HepG2 (cell line): ENCODE measurements around the gene PRKCE. TPM values are rescaled to one million over a fixed set of nuclear protein-coding genes. Genes with fewer than 3 reads are reported as not detected.

ENCODE experiments used
- ATAC-seq: fragments of 200-7000 bp; cut with Tn5 transposase; 3 replicates; pipeline ENCODE4 v1.9.1; 2020; ENCODE audit warnings: mild to moderate bottlenecking, moderate library complexity
- BruUV-seq: library from RNA; stranded (reverse); fragments of 400-500 nt; replicated peaks from 2 replicates; lab custom pipeline; 2021; lab: Mats Ljungman, UMichigan
- CTCF ChIA-PET: fragments of 300-600 bp; formaldehyde crosslinking; extraction: SDS; loops from one replicate; lab custom pipeline; 2021; ENCODE audit warnings: low total read pairs, inconsistent platforms, low intra/inter-chr PET ratio; lab: Yijun Ruan, JAX
- POLR2A ChIA-PET: fragments of 350-600 bp; sonication (Branson Sonifier 250); formaldehyde crosslinking; loops from one replicate; lab custom pipeline; 2020; ENCODE audit warnings: antibody characterized with exemption, inconsistent platforms; lab: Yijun Ruan, JAX
- DNase-seq: peaks from one replicate; pipeline ENCODE4 v3.0.0-alpha.2; 2015; ENCODE audit warnings: low spot score
- FAIRE-seq: peaks from 3 replicates; lab custom pipeline; 2011; peaks lifted over from hg19 to GRCh38; lab: Jason Lieb, UNC
- H2AFZ ChIP-seq: one replicate; pipeline ENCODE4 v1.6.1; 2011; ENCODE audit warnings: low read length, inconsistent platforms
- H3K27ac ChIP-seq: fragments of 300-600 bp; 3 replicates; pipeline ENCODE4 v1.8.0; 2011; ENCODE audit warnings: mixed run types, mild to moderate bottlenecking, mixed read lengths, low read length, inconsistent platforms; ENCODE audit not compliant: insufficient read depth; ENCODE audit errors: extremely low read length
- H3K27me3 ChIP-seq, 2 experiments: fragments of 200-600 bp in 1 of 2; 2 replicates in 1 of 2; 3 replicates in 1 of 2; pipeline versions ENCODE4 v1.6.0 to v1.8.0; 2011; ENCODE audit warnings: low read length in 2 of 2, mild to moderate bottlenecking in 2 of 2, moderate library complexity in 2 of 2, inconsistent platforms in 1 of 2; ENCODE audit not compliant: insufficient read depth in 2 of 2, control insufficient read depth in 1 of 2
- H3K36me3 ChIP-seq, 2 experiments: fragments of 200-600 bp in 1 of 2; replicated peaks in 1 of 2; 2 replicates in 1 of 2; 3 replicates in 1 of 2; pipeline versions ENCODE4 v1.5.1 to v1.8.0; 2011; ENCODE audit warnings: low read length in 2 of 2, inconsistent platforms in 1 of 2; ENCODE audit not compliant: insufficient read depth in 2 of 2, control insufficient read depth in 1 of 2
- H3K4me1 ChIP-seq: 2 replicates; pipeline ENCODE4 v1.5.1; 2012; ENCODE audit warnings: low read length, inconsistent platforms; ENCODE audit not compliant: insufficient read depth
- H3K4me2 ChIP-seq: 2 replicates; pipeline ENCODE4 v1.6.0; 2011; ENCODE audit warnings: low read depth, low read length, inconsistent platforms
- H3K4me3 ChIP-seq, 3 experiments: fragments of 200-600 bp in 1 of 3; sonication (generic), shearing (Covaris generic) in 1 of 3; replicated peaks in 1 of 3; 2 replicates each; pipeline ENCODE4 v1.5.1; 2011 to 2016; ENCODE audit warnings: low read length in 3 of 3, inconsistent platforms in 2 of 3, low read depth in 2 of 3, mild to moderate bottlenecking in 2 of 3, control low read depth in 1 of 3, mixed read lengths in 1 of 3; ENCODE audit not compliant: insufficient read depth in 1 of 3
- H3K79me2 ChIP-seq: one replicate; pipeline ENCODE4 v1.6.1; 2011; ENCODE audit warnings: low read length, inconsistent platforms; ENCODE audit not compliant: insufficient read depth
- H3K9ac ChIP-seq: 2 replicates; pipeline ENCODE4 v1.6.0; 2011; ENCODE audit warnings: mild to moderate bottlenecking, low read depth, low read length, inconsistent platforms; ENCODE audit not compliant: insufficient read depth
- H3K9me3 ChIP-seq: 2 replicates; pipeline ENCODE4 v1.5.1; 2012; ENCODE audit warnings: mild to moderate bottlenecking, low read length
- H4K20me1 ChIP-seq: 2 replicates; pipeline ENCODE4 v1.6.0; 2011; ENCODE audit warnings: inconsistent platforms, mild to moderate bottlenecking, low read length, moderate library complexity; ENCODE audit not compliant: insufficient read depth
- BCL6 ChIP-seq: IDR thresholded peaks from 2 replicates; pipeline ENCODE4 v1.6.1; 2016; ENCODE audit warnings: missing genetic modification reagents, missing compliant biosample characterization
- IKZF5 ChIP-seq: IDR thresholded peaks from 2 replicates; pipeline ENCODE4 v1.6.1; 2018; ENCODE audit warnings: missing genetic modification reagents, mild to moderate bottlenecking, missing compliant biosample characterization
- MEIS2 ChIP-seq: sonication (generic); formaldehyde crosslinking; IDR thresholded peaks from 2 replicates; pipeline ENCODE4 v1.9.0; 2021; ENCODE audit warnings: mild to moderate bottlenecking, missing genetic modification reagents
- NCOA5 ChIP-seq: sonication (generic); formaldehyde crosslinking; IDR thresholded peaks from 2 replicates; pipeline ENCODE4 v1.4.0; 2020; ENCODE audit warnings: missing genetic modification reagents
- NFE2 ChIP-seq: sonication (generic); formaldehyde crosslinking; IDR thresholded peaks from 2 replicates; pipeline ENCODE4 v1.4.0; 2020; ENCODE audit warnings: missing genetic modification reagents
- NR2F1 ChIP-seq, 2 experiments: fragments of 450-650 bp in 1 of 2; formaldehyde crosslinking in 1 of 2; IDR thresholded peaks; 2 replicates each; pipeline versions ENCODE4 v1.5.0 to v1.6.1; 2016 to 2020; ENCODE audit warnings: mild to moderate bottlenecking in 1 of 2, missing compliant biosample characterization in 1 of 2, missing genetic modification reagents in 1 of 2, moderate library complexity in 1 of 2
- PBX2 ChIP-seq: IDR thresholded peaks from 2 replicates; pipeline ENCODE4 v1.6.1; 2016; ENCODE audit warnings: control low read depth
- POLR2AphosphoS5 ChIP-seq: IDR thresholded peaks from 2 replicates; pipeline ENCODE4 v1.6.1; 2012; ENCODE audit warnings: low read depth, low read length
- PPARG ChIP-seq: conservative IDR thresholded peaks from 2 replicates; pipeline ENCODE4 v1.6.1; 2016; ENCODE audit warnings: missing biosample characterization, missing genetic modification reagents
- REXO4 ChIP-seq: sonication (generic); formaldehyde crosslinking; IDR thresholded peaks from 2 replicates; pipeline ENCODE4 v1.8.0; 2022; ENCODE audit warnings: missing genetic modification reagents, mild to moderate bottlenecking, borderline replicate concordance
- SRSF1 ChIP-seq: fragments of 200-400 bp; formaldehyde crosslinking; optimal IDR thresholded peaks from 2 replicates; pipeline ENCODE3; 2017; ENCODE audit warnings: mild to moderate bottlenecking, low read depth, low read length, moderate library complexity
- TFAP4 ChIP-seq: sonication (generic); IDR thresholded peaks from 2 replicates; pipeline ENCODE4 v1.6.1; 2016; ENCODE audit warnings: low read depth, borderline replicate concordance
- XRCC5 ChIP-seq: fragments of 200-400 bp; formaldehyde crosslinking; optimal IDR thresholded peaks from 2 replicates; pipeline ENCODE3; 2017; ENCODE audit warnings: mild to moderate bottlenecking, low read length
- ZNF644 ChIP-seq: IDR thresholded peaks from 2 replicates; pipeline ENCODE4 v1.6.1; 2016; ENCODE audit warnings: low read depth
- ZNF703 ChIP-seq: sonication (generic); formaldehyde crosslinking; IDR thresholded peaks from 2 replicates; pipeline ENCODE4 v1.5.1; 2020; ENCODE audit warnings: missing genetic modification reagents, mild to moderate bottlenecking, moderate library complexity, borderline replicate concordance
- ZNF713 ChIP-seq: sonication (generic); formaldehyde crosslinking; IDR thresholded peaks from 2 replicates; pipeline ENCODE4 v1.4.0; 2020; ENCODE audit warnings: mild to moderate bottlenecking, missing genetic modification reagents
- WGBS: methylation state at CpG from one replicate; pipeline ENCODE4 v1.1.6; 2017; ENCODE audit warnings: low lambda C conversion rate; 5-methylcytosine and 5-hydroxymethylcytosine counted together
- in situ Hi-C: cut with HindIII; loops from 2 replicates; pipeline ENCODE4 v1.10.0; 2017; ENCODE audit warnings: low pct_unique_long_range_greater_than_20kb; ENCODE audit not compliant: extremely low pct_ligation_motif_present
- intact Hi-C: fragments of 100-400 bp; cut with micrococcal nuclease; formaldehyde crosslinking; loops from one replicate; pipeline ENCODE4 v1.10.0; 2022; ENCODE audit not compliant: unreplicated experiment
- polyA plus RNA-seq, 8 experiments: library from polyadenylated mRNA; depleted of rRNA in 3 of 8; stranded (reverse) in 7 of 8; unstranded in 1 of 8; fragments of >200 nt; fragmentation: Illumina TruSeq in 4 of 8; extraction: Trizol in 4 of 8; gene quantifications; 2 replicates each; pipeline versions ENCODE4 v1.2.1 to v1.2.3, GENCODE V29; 2011 to 2016; ENCODE audit warnings: low read depth in 4 of 8, missing spikeins in 1 of 8, mixed read lengths in 1 of 8; ENCODE audit not compliant: insufficient read depth in 1 of 8
- total RNA-seq, 5 experiments: library from RNA; depleted of rRNA; stranded (reverse); fragments of >200 nt; fragmentation: Illumina TruSeq; extraction: Trizol; gene quantifications; 2 replicates each; pipeline ENCODE4 v1.2.3, GENCODE V29; 2016; ENCODE audit warnings: low read depth in 1 of 5
- TF ChIP-seq, protein P1 (sequence below): sonication (generic); formaldehyde crosslinking; IDR thresholded peaks from 2 replicates; pipeline ENCODE4 v1.4.0; 2020; ENCODE audit warnings: mild to moderate bottlenecking, missing genetic modification reagents

PRKCE gene
- total and polyA plus RNA-seq, 2 of the 13 experiments (the other 11 are each of a cell fraction or from before 2014, with no cell fraction given): 1.0 to 3.9 TPM

- no peaks in the 10 kb centered on the region for H3K9me3 ChIP-seq
- FAIRE-seq: no peak
- 37% methylated on average over 7 of the region's 7 CpGs for WGBS
Observed at GRCh38 chr2:45922577-45922988, 271.1 kb downstream of the PRKCE start.

DNA sequence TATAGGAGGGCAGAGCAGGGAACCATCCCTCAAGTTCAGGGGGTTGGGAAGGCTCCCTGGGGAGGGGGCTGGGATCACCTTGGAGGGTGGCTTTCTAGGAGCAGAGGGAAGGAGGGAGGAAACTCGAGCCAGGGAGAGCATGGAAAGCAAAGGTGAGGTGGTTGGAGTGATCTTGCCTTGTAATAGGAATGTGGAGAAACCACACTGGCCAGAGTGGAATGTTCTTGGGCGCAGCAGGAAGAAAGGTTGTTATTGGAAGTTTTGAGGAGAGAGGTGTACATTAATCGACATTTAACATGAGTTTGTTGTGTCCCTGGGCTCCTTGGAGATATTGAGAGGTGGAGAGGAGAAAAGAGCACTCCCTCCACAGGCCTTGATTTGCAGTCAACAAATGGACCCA is 272.2 kb downstream of the PRKCE start:
- BruUV-seq: no TSS peak
- H3K9me3 ChIP-seq: no peaks in the 10 kb centered on the region
- no peaks in the 10 kb centered on the region for H4K20me1 ChIP-seq
- H3K79me2 ChIP-seq: no peaks in the 10 kb centered on the region
- ChIA-PET POLR2A (no interaction called here), CTCF (no interaction called here)
- WGBS: 26% methylated on average over 3 of the region's 3 CpGs
- 0 out of 2 replicates have a peak, but pooled peaks cover 11% of the 10 kb centered on the region for H3K4me1 ChIP-seq
- no peak overlapping the region for H3K4me2 ChIP-seq
- no peak for ATAC-seq
- no peak overlapping the region for H3K27ac ChIP-seq
- in situ Hi-C loops (no loop called here), intact Hi-C loops (no loop called here)
- no peak overlapping the region for H3K9ac ChIP-seq
- no peaks in the 10 kb centered on the region for H3K27me3 ChIP-seq
- no peaks in the 10 kb centered on the region for H3K36me3 ChIP-seq
- no peak for FAIRE-seq
- no peak for DNase-seq
- no peak overlapping the region for H3K4me3 ChIP-seq
- no peak overlapping the region for H2AFZ ChIP-seq
- no peak for TF ChIP-seq REXO4
- TF ChIP-seq, protein P1, sequence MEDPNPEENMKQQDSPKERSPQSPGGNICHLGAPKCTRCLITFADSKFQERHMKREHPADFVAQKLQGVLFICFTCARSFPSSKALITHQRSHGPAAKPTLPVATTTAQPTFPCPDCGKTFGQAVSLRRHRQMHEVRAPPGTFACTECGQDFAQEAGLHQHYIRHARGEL (CRISPR knock-in tag): no peak
- TF ChIP-seq NR2F1 (CRISPR knock-in tag; IDR thresholded peaks at IDR 0.05): no peak
- no peak for TF ChIP-seq BCL6 (CRISPR knock-in tag)
- TF ChIP-seq PBX2: no peak
- no peak for TF ChIP-seq XRCC5
- TF ChIP-seq IKZF5: no peak
- TF ChIP-seq POLR2AphosphoS5: no peak

More at GRCh38 chr2:45922577-45922988, 271.1 kb downstream of the PRKCE start:
- POLR2A ChIA-PET: no interaction called here
- in situ Hi-C loops (no loop called here), intact Hi-C loops (no loop called here)
- DNase-seq: no peak
- H4K20me1 ChIP-seq: no peaks in the 10 kb centered on the region
- H3K4me3 ChIP-seq: no peak overlapping the region
- no peak overlapping the region for H2AFZ ChIP-seq
- no peaks in the 10 kb centered on the region for H3K79me2 ChIP-seq
- CTCF ChIA-PET: no interaction called here
- H3K27me3 ChIP-seq: no peaks in the 10 kb centered on the region
- no peak overlapping the region for H3K9ac ChIP-seq
- no peaks in the 10 kb centered on the region for H3K36me3 ChIP-seq
- ATAC-seq: no peak
- H3K4me2 ChIP-seq: no peak overlapping the region
- BruUV-seq: no TSS peak
- no peak for TF ChIP-seq SRSF1
- TF ChIP-seq ZNF713: no peak
- no peak for TF ChIP-seq ZNF644
- no peak for TF ChIP-seq ZNF703
- no peak for TF ChIP-seq XRCC5
- TF ChIP-seq PPARG (CRISPR knock-in tag): no peak
- no peak for TF ChIP-seq TFAP4
- TF ChIP-seq NFE2 (CRISPR knock-in tag): no peak
- no peak for TF ChIP-seq MEIS2 (CRISPR knock-in tag)
- TF ChIP-seq NCOA5 (CRISPR knock-in tag): no peak
- TF ChIP-seq, all 625 proteins: peak for 0
- Histone ChIP-seq H3K27ac (no peak overlapping the region), H3K4me1 (0 out of 2 replicates have a peak, but pooled peaks cover 11% of the 10 kb centered on the region)
